Ovary (tissue), 9 donors: ENCODE results near the gene POLD2. TPM values are rescaled to one million over a fixed set of nuclear protein-coding genes. Genes with fewer than 3 reads are reported as not detected.

Source experiments
- DNase-seq, 5 donors: peaks; one replicate each; pipeline ENCODE4 v3.0.0-alpha.2; 2019 to 2020
- H3K27ac ChIP-seq, 2 donors: fragments of 200-600 bp; one replicate each; pipeline versions ENCODE4 v1.5.1 to v1.8.0; 2019 to 2022
- H3K27me3 ChIP-seq: fragments of 200-600 bp; one replicate; pipeline ENCODE4 v1.8.0; 2022
- H3K36me3 ChIP-seq: fragments of 200-600 bp; sonication (generic); one replicate; pipeline ENCODE4 v1.5.1; 2019
- H3K4me1 ChIP-seq: one replicate; pipeline ENCODE4 v1.8.1; 2013; ENCODE audit warnings: mild to moderate bottlenecking, moderate library complexity; ENCODE audit not compliant: insufficient read depth
- H3K4me3 ChIP-seq: fragments of 200-600 bp; sonication (generic); one replicate; pipeline ENCODE4 v1.5.1; 2017
- H3K9me3 ChIP-seq, 2 donors: fragments of 200-600 bp in 1 of 2; sonication (generic) in 1 of 2; one replicate each; pipeline versions ENCODE4 v1.5.1 to v1.8.1; 2013 to 2019; ENCODE audit warnings: mild to moderate bottlenecking in 1 of 2, moderate library complexity in 1 of 2
- EP300 ChIP-seq: sonication (generic); formaldehyde crosslinking; IDR thresholded peaks from one replicate; pipeline ENCODE4 v1.6.1; 2017; ENCODE audit warnings: antibody characterized with exemption
- POLR2A ChIP-seq: fragments of 450-650 bp; IDR thresholded peaks from one replicate; pipeline ENCODE4 v1.6.1; 2017; ENCODE audit warnings: antibody characterized with exemption, mild to moderate bottlenecking, moderate library complexity
- WGBS, 3 donors: extraction: QIAGEN DNeasy Blood & Tissue Kit in 1 of 3; methylation state at CpG; one replicate each; pipeline versions ENCODE4 v1.1.5 to v1.1.7; 2013 to 2017; 5-methylcytosine and 5-hydroxymethylcytosine counted together
- intact Hi-C, 4 donors: fragments of 100-400 bp; cut with DNase I; formaldehyde crosslinking; loops; one replicate each; pipeline versions ENCODE4 v1.11.0 to v1.15.1; 2022 to 2023
- polyA plus RNA-seq, 2 donors: library from polyadenylated mRNA; stranded (reverse); fragments of 200-250 nt in 1 of 2; fragments of 350-450 nt in 1 of 2; fragmentation: Illumina TruSeq in 1 of 2; extraction: RNeasy Lipid Tissue Mini Kit (QIAGEN cat#74804) in 1 of 2; gene quantifications; one replicate each; pipeline ENCODE4 v1.2.3, GENCODE V29; 2013 to 2014
- total RNA-seq, 7 donors: library from RNA; depleted of rRNA in 2 of 7; stranded (reverse); fragments of >200 nt in 2 of 7; fragmentation: NEBNext Ultra II Directional in 3 of 7; extraction: Animal tissue kit (Norgen Biotek cat#: 25700) in 3 of 7; gene quantifications; one replicate each; pipeline versions ENCODE4 v1.1.0 to v1.2.4, GENCODE V29; 2016 to 2023
- TF ChIP-seq, protein P1 (sequence below), 3 donors: fragments of 450-650 bp in 2 of 3; fragments of 200-600 bp in 1 of 3; IDR thresholded peaks; one replicate each; pipeline versions ENCODE4 v1.5.1 to v1.8.0; 2016 to 2022; ENCODE audit warnings: antibody characterized with exemption in 3 of 3, mild to moderate bottlenecking in 1 of 3
- donor health status: DM: no; HTN: no; CAD: no; lungs with moderate emphysema.
- donor health status: DM: no; HTN: no; CAD: no.
- donor health status: Bipolar disorder and iron deficiency.
- donor health status: DM: yes; HTN: yes; CAD: no.
- donor health status: DM: no; HTN: no; CAD: no.
- donor health status: DM: yes; HTN: yes; CAD: no.

The POLD2 gene
- total and polyA plus RNA-seq, 9 donors: 35.3 to 118 (median 73.5) TPM

DNA sequence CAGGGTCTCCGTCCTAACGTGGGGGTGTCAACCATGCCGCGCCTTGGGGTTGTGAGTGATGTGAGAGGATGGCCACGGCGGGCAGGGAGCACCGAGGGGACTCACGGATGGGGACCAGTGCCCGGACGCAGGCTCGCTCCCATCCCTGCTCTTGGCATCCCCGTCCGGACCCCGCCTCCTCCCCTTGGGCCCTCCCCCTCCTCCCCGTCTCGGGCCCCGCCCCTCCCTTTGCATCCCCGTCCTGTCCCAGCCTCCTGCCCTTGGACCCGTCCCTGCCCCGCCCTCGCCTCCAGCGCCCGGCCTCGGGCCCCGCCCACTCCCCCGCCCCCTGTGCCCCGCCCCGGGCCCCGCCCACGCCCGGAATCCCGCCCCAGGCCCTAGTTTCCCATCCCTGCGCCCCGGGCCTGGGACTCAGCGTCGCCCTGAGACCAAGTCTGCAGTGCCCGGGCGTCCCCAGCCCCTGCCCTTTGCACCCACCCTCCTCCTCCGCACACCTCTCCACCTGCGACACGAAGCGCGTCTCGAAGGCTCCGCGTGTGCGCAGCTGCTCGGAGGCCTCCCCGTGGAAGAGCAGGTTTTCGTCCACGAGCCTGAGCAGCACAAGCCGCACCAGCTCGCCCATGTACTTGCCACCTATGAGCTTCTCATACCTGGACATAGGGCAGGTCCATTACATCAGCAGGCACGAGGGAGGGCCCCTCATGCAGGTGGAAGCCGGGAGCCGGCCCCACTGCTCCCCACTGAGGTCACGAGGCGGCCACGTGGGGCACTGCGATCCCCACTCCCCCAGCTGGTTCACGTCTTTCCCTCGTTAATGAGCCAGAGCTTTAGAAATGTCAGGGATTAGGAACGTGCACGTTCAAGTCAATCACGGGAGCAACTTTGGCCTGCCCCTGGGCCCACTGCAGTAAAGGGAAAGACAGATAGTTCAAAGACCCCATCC lies 22.9 kb upstream of the POLD2 start:
- H3K36me3 ChIP-seq: no peaks in the 10 kb centered on the region
- H3K27ac ChIP-seq: no peak overlapping the region
- TF ChIP-seq POLR2A (no peak), EP300 (no peak)
- TF ChIP-seq, protein P1, sequence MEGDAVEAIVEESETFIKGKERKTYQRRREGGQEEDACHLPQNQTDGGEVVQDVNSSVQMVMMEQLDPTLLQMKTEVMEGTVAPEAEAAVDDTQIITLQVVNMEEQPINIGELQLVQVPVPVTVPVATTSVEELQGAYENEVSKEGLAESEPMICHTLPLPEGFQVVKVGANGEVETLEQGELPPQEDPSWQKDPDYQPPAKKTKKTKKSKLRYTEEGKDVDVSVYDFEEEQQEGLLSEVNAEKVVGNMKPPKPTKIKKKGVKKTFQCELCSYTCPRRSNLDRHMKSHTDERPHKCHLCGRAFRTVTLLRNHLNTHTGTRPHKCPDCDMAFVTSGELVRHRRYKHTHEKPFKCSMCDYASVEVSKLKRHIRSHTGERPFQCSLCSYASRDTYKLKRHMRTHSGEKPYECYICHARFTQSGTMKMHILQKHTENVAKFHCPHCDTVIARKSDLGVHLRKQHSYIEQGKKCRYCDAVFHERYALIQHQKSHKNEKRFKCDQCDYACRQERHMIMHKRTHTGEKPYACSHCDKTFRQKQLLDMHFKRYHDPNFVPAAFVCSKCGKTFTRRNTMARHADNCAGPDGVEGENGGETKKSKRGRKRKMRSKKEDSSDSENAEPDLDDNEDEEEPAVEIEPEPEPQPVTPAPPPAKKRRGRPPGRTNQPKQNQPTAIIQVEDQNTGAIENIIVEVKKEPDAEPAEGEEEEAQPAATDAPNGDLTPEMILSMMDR (IDR thresholded peaks at IDR 0.05): no peak
- H3K27me3 ChIP-seq: no peaks in the 10 kb centered on the region
- H3K9me3 ChIP-seq: no peaks in the 10 kb centered on the region
- H3K4me1 ChIP-seq: peaks cover 9% of the 10 kb centered on the region
- peak; percentile 79 to 89 (median 84) for DNase-seq
- intact Hi-C loops: no loop called here
- WGBS, 3 donors: 17 to 30% (median 22%) methylated on average over 28 to 65 of the region's 65 CpGs
- H3K4me3 ChIP-seq: peak overlapping the region; percentile 49

DNA sequence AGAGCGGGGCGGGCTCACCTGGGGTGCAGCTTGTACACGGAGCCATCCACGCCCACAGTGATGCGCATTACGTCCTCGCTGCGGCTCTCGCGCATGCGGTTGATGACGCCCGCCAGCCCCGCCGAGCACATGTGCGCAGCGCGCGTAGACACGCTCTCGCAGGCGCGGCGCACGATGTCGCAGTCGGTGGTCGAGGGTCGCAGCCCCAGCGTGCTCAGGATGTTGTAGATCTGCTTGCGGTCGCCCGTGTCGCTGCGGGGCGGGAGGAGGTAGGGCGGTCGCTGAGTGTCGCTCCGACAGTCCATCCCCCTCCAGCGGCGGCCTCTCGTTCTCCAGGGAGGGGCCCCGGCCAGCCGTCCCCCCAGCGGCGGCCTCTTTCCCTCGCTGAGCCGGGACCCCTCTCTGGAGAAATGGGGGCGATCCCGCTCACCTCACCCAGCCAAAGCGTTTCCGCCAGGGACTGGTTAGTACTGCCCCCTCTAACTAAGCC lies 22.2 kb upstream of the POLD2 start:
- Histone ChIP-seq H3K36me3 (no peaks in the 10 kb centered on the region), H3K27me3 (no peaks in the 10 kb centered on the region), H3K9me3 (no peaks in the 10 kb centered on the region), H3K27ac (no peak overlapping the region), H3K4me1 (peaks cover 9% of the 10 kb centered on the region), H3K4me3 (peak overlapping the region; percentile 49)
- DNase-seq: peak; percentile 29 to 54 (median 44)
- intact Hi-C loops: no loop called here
- 9 to 14% (median 10%) methylated on average over 43 to 53 of the region's 53 CpGs for WGBS, 3 donors
- TF ChIP-seq, protein P1 (IDR thresholded peaks at IDR 0.05): no peak
- no peak for TF ChIP-seq EP300
- TF ChIP-seq POLR2A: no peak

DNA sequence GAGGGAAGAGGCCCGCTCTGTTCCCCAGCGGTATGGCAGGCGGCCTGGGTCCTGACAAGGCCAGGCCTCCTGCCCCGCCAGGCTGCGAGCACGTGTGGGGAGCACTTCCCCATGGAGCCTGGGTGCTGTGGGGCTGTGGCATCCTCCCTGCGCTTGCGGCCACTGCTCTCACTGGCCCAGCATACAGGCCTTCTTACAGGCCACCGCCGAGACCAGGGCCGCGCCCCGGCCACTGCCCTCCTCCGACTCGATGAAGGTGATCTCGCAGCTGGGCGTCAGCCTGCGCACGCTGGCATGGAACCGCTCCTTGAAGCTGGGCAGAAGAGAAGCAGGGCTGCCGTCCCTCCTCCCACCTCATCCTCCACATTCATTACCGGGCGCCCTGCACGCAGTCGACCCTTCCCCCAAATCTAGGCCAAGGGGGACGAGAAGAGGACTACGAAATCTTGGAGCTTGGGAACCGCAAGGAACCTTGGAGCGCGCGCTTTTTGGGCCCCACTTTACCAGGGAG lies 21.7 kb upstream of the POLD2 start:
- Histone ChIP-seq H3K27ac (no peak overlapping the region), H3K4me3 (peak overlapping the region; percentile 49), H3K4me1 (peaks cover 9% of the 10 kb centered on the region), H3K9me3 (no peaks in the 10 kb centered on the region), H3K36me3 (no peaks in the 10 kb centered on the region), H3K27me3 (no peaks in the 10 kb centered on the region)
- WGBS, 3 donors: 74 to 78% (median 77%) methylated on average over 30 to 31 of the region's 31 CpGs
- TF ChIP-seq EP300 (no peak), POLR2A (no peak)
- TF ChIP-seq, protein P1 (IDR thresholded peaks at IDR 0.05): no peak
- peak in 2 of 5 donors; percentile 9 to 39 for DNase-seq
- intact Hi-C loops: no loop called here

DNA sequence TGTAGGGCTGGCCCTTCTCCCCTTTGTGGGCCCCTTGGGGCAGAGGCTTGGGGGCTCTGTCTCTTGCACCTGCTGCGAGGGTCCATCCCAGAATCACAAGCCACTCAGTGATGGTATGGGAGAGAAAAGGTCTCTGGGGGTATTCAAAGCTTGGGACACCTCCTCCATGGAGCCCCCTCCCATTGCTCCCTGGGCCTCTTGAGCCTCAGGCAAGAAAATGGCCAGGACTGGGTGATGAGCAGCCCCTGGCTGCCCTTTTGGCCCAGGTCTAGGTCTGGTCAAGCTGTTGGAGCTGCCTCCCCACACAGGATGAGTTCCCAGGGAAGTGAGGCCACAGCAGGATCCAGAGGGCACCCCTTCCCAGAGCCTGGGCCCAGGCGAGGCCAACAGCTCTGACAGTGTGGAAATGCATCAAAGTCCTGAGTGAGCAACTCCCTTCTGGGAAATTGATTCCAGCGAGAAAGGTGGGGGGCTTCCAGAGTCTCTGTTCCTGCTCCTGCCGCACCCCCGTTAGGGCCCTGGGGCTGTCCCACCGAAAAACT lies 21.1 kb upstream of the POLD2 start:
- no peak overlapping the region for H3K4me3 ChIP-seq
- TF ChIP-seq POLR2A (no peak), EP300 (no peak)
- TF ChIP-seq, protein P1 (IDR thresholded peaks at IDR 0.05): no peak
- no peaks in the 10 kb centered on the region for H3K36me3 ChIP-seq
- H3K27ac ChIP-seq: no peak overlapping the region
- DNase-seq: peak in 4 of 5 donors; percentile 3 to 25 (median 10)
- 85 to 94% (median 89%) methylated on average over 5 to 6 of the region's 6 CpGs for WGBS, 3 donors
- H3K27me3 ChIP-seq: no peaks in the 10 kb centered on the region
- intact Hi-C loops: no loop called here
- H3K9me3 ChIP-seq: no peaks in the 10 kb centered on the region
- peaks cover 9% of the 10 kb centered on the region for H3K4me1 ChIP-seq
